Activated naive CD4-positive, alpha-beta T cell treated with anti-CD3 and anti-CD28 coated beads, Interleukin-2, amount 10 ng/mL, durations not matched to agents 7 days and 5 days (primary cell): ENCODE measurements around the gene ATL2.
"Not testable (repeated sequence)": the region's sequence is repeated elsewhere in the genome, so short reads cannot be mapped to it uniquely, and the experiment has no call there.

Experiments used
- CTCF ChIA-PET: fragments of 350-600 bp; sonication (Branson Sonifier 250); formaldehyde crosslinking; loops from one replicate; lab custom pipeline; 2021; ENCODE audit warnings: antibody characterized with exemption; lab: Charles Lee
- DNase-seq: peaks from one replicate; pipeline ENCODE4 v3.0.0-alpha.2; 2020
- H3K27ac Mint-ChIP-seq: one replicate; pipeline ENCODE4 v1.8.0; 2021; ENCODE audit warnings: mild to moderate bottlenecking, moderate library complexity, mixed read lengths
- H3K27me3 Mint-ChIP-seq: one replicate; pipeline ENCODE4 v1.8.0; 2021; ENCODE audit warnings: mild to moderate bottlenecking, mixed read lengths
- H3K36me3 Mint-ChIP-seq: one replicate; pipeline ENCODE4 v1.8.0; 2021; ENCODE audit warnings: mixed read lengths
- H3K4me1 Mint-ChIP-seq: one replicate; pipeline ENCODE4 v1.8.0; 2021; ENCODE audit warnings: mixed read lengths
- H3K4me3 Mint-ChIP-seq: one replicate; pipeline ENCODE4 v1.8.0; 2021; ENCODE audit warnings: mild to moderate bottlenecking, moderate library complexity, mixed read lengths
- H3K9me3 Mint-ChIP-seq: one replicate; pipeline ENCODE4 v1.8.0; 2021; ENCODE audit warnings: mixed read lengths

The ATL2 gene

DNA sequence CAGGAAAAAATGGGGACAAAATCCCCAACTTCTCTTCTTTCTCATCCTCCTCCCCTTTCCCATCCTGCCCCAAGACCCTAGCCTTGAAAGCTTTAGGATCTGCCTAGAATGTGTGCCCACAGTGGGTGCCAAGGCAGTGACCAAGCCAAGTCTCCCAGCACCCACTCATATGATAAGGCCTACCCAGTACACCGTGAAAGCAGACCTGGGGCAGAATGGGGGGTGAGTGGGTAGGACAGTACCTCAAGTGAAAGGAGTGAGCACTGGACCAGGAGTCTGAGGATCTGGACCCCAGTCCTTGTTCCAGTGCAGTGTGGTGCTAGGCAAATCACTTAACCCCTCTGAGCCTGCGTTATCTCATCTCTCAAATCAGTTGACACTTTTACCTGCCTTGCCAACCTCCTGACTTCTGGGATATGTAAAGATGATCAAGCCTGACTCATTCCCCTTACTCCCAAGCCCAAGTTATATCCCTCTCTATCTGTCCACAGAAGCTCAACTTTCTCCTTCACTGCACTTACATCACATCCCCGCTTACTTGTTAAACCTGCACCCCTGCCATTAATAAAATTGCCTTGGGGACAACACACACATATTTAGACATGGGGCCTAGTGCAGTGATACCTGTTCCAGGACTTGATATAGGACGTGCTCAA lies 109.7 kb downstream of the ATL2 start:
- H3K4me3 Mint-ChIP-seq, result no peak overlapping the region
- H3K4me1 Mint-ChIP-seq, result peaks cover 2% of the 10 kb centered on the region
- H3K27me3 Mint-ChIP-seq, result peaks cover 8% of the 10 kb centered on the region
- no peaks in the 10 kb centered on the region for H3K36me3 Mint-ChIP-seq
- no peak for DNase-seq
- no peak overlapping the region for H3K27ac Mint-ChIP-seq
- CTCF ChIA-PET, result no interaction called here
- H3K9me3 Mint-ChIP-seq, result no peaks in the 10 kb centered on the region

DNA sequence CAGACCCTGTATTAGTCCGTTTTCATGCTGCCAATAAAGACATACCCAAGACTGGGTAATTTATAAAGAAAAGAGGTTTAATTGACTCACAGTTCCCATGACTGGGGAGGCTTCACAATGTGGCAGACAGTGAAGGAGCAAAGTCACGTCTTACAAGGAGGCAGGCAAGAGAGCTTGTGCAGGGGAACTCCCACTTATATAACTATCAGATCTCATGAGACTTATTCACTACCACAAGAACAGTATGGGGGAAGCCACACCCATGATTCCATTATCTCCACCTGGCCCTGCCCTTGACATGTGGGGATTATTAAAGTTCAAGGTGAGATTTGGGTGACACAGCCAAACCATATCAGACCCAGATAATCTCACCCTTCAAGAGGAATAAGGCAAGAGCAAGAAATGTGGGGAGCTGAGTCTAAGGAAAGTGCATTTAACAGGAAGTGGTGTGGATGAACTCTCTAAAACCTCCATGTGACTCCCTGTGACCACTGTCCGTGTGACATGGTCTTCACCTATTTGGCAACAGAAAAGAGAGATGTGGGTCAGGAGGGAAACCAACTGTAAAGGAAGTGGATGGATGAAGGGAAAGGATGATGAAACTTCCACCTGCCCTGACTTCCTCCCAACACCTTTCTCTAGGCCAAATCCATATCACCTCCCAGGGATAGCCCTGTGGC lies 110.6 kb downstream of the ATL2 start:
- no peak for DNase-seq
- CTCF ChIA-PET, result no interaction called here
- H3K9me3 Mint-ChIP-seq, result no peaks in the 10 kb centered on the region
- peaks cover 13% of the 10 kb centered on the region for H3K27me3 Mint-ChIP-seq
- no peak overlapping the region for H3K27ac Mint-ChIP-seq
- H3K4me1 Mint-ChIP-seq, result peaks cover 8% of the 10 kb centered on the region
- no peak overlapping the region for H3K4me3 Mint-ChIP-seq
- H3K36me3 Mint-ChIP-seq, result no peaks in the 10 kb centered on the region

DNA sequence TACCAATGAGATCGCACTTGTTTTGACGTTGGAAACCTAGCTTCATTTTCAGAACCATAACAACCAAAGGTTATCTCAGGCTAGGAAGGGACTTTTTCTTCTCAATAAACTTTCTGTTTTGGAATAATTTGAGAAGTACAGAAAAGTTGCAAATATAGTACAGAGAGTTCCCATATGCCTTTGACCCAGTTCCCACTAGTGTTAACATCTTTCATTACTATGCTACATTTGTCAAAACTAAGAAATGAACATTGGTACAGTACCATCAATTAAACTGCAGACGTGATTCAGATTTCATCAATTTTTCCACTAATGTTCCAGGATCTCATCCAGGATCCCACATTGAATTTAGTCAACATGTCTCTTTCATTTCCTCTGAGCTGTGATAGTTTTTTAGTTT lies 111.6 kb downstream of the ATL2 start:
- H3K27ac Mint-ChIP-seq, result no peak overlapping the region
- DNase-seq, result no peak
- H3K27me3 Mint-ChIP-seq, result peaks cover 17% of the 10 kb centered on the region
- CTCF ChIA-PET, result interaction anchor here (0.8 kb wide), 1 partner anchor 14 kb away, joined by 3 read pairs; no protein-coding TSS in a partner anchor
- no peaks in the 10 kb centered on the region for H3K9me3 Mint-ChIP-seq
- H3K4me1 Mint-ChIP-seq, result peaks cover 8% of the 10 kb centered on the region
- H3K36me3 Mint-ChIP-seq, result no peaks in the 10 kb centered on the region
- no peak overlapping the region for H3K4me3 Mint-ChIP-seq

DNA sequence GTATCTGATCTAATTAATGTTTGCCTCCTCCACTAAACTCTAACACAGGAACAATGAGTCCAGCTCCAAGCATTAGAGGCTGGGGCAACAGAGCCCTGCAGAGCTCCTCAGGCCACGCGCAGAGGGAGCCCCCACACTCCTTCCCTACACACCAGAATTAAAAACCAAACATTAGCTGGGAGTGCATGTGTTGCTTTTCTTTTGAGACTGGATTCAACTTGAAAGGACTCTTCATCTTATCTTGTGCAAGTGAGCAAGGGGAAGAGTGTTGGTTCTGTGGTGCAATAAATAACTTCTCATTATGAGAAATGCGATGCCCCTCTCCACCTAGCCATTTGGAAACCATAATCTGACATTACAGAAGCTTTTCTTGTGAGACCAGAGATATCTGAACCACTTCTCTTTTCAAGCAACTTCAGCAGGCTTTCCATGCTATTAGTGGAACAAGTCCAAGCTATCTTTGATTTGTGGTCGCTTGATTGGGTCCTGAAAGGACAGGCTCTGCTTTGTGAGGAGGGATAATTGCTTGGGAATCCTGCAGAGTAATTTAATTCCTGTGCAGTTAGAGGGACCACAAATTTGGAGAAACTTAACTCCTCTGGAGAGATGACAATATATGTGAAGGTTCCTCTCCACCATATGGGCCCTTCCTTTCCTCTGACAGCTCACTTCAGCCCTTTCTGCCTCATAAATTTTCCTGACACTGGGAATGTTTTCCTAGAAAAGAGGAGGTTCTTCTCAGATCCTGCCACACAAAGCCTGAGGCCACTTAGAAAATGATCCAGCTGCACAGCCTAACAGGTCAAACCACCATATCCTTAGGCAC lies 112.5 kb downstream of the ATL2 start:
- no peak for DNase-seq
- CTCF ChIA-PET, result interaction anchor here (1.1 kb wide), 1 partner anchor 244 kb away, joined by 3 read pairs; no protein-coding TSS in a partner anchor
- peaks cover 8% of the 10 kb centered on the region for H3K4me1 Mint-ChIP-seq
- no peaks in the 10 kb centered on the region for H3K36me3 Mint-ChIP-seq
- H3K9me3 Mint-ChIP-seq, result no peaks in the 10 kb centered on the region
- no peak overlapping the region for H3K27ac Mint-ChIP-seq
- H3K27me3 Mint-ChIP-seq, result peaks cover 19% of the 10 kb centered on the region
- no peak overlapping the region for H3K4me3 Mint-ChIP-seq

DNA sequence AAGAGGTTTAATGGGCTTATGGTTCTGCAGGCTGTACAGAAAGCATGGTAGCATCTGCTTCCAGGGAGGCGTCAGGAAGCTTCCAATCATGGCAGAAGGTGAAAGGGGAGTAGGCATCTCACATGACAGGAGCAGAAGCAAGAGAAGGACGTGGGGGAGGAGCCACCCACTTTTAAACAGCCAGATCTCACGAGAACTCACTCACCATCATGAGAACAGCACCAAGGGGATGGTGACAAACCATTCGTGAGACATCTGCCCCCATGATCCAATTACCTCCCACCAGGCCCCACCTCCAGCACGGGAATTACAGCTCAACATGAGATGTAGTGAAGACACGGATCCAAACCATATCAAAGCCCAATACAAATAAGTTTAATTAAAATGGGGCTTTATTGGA lies 113.8 kb downstream of the ATL2 start:
- no peak overlapping the region for H3K4me3 Mint-ChIP-seq
- CTCF ChIA-PET, result interaction anchor here (1.1 kb wide), 1 partner anchor 245 kb away, joined by 3 read pairs; no protein-coding TSS in a partner anchor
- H3K36me3 Mint-ChIP-seq, result no peaks in the 10 kb centered on the region
- DNase-seq, result no peak
- H3K27me3 Mint-ChIP-seq, result peaks cover 22% of the 10 kb centered on the region
- no peak overlapping the region for H3K27ac Mint-ChIP-seq
- no peaks in the 10 kb centered on the region for H3K9me3 Mint-ChIP-seq
- peaks cover 8% of the 10 kb centered on the region for H3K4me1 Mint-ChIP-seq

- no peaks in the 10 kb centered on the region for H3K36me3 Mint-ChIP-seq
- H3K27me3 Mint-ChIP-seq, result peaks cover 22% of the 10 kb centered on the region
- no peaks in the 10 kb centered on the region for H3K9me3 Mint-ChIP-seq
- CTCF ChIA-PET, result no interaction called here
- H3K4me1 Mint-ChIP-seq, result peaks cover 8% of the 10 kb centered on the region
- no peak overlapping the region for H3K27ac Mint-ChIP-seq
- no peak overlapping the region for H3K4me3 Mint-ChIP-seq
- DNase-seq, result no peak
These were observed 114.8 kb downstream of the ATL2 start for GRCh38 chr2:38262069-38262871.

- Mint-ChIP-seq H3K27me3 (peaks cover 22% of the 10 kb centered on the region), H3K27ac (no peak overlapping the region), H3K4me1 (peaks cover 8% of the 10 kb centered on the region), H3K4me3 (no peak overlapping the region), H3K9me3 (no peaks in the 10 kb centered on the region), H3K36me3 (no peaks in the 10 kb centered on the region)
- DNase-seq, result no peak
- CTCF ChIA-PET, result no interaction called here
These were observed 115.5 kb downstream of the ATL2 start for GRCh38 chr2:38261569-38262068.

DNA sequence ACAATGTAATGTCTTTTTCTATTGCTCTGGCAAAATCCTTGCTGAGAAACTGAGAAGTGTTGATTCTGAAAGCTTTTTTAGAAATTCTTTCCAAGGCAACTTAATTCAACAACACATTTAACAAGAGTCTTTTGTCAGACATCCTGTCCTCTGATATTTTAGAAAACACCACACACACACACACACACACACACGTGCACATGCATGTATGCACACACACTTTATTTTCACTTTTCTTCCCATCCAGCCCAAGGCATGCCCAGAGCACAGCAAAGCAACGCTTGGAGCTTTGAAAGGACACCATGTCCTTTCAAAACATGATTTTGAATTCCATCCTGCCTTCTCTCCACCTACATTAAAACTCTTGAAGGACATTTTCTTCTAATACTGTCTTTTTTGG lies 116.1 kb downstream of the ATL2 start:
- DNase-seq, result no peak
- Mint-ChIP-seq H3K27ac (no peak overlapping the region), H3K9me3 (no peaks in the 10 kb centered on the region), H3K4me3 (no peak overlapping the region), H3K27me3 (peaks cover 22% of the 10 kb centered on the region), H3K36me3 (no peaks in the 10 kb centered on the region), H3K4me1 (peaks cover 6% of the 10 kb centered on the region)
- CTCF ChIA-PET, result no interaction called here

DNA sequence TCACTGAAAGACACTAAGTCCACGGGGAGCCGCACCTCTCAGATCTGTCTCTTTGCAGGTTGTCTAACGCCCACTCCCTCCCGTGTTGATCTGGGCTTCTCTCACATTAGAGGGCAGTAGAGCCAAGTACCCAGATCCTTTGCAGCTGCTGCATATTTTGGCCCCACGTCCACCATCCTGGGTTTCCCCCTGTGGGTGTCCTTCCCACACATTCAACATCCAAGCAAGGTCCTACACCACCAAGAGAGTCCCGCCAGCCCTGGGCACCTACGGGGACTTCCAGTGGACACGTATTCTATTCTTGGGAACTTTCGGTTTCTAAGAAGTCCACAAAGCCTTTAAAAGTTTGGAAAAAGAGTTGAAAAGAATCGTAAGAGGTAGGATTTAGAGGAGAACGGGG lies 116.6 kb downstream of the ATL2 start:
- Mint-ChIP-seq H3K36me3 (no peaks in the 10 kb centered on the region), H3K27ac (no peak overlapping the region), H3K9me3 (no peaks in the 10 kb centered on the region), H3K4me3 (no peak overlapping the region), H3K27me3 (peaks cover 22% of the 10 kb centered on the region), H3K4me1 (peaks cover 6% of the 10 kb centered on the region)
- CTCF ChIA-PET, result no interaction called here
- no peak for DNase-seq

DNA sequence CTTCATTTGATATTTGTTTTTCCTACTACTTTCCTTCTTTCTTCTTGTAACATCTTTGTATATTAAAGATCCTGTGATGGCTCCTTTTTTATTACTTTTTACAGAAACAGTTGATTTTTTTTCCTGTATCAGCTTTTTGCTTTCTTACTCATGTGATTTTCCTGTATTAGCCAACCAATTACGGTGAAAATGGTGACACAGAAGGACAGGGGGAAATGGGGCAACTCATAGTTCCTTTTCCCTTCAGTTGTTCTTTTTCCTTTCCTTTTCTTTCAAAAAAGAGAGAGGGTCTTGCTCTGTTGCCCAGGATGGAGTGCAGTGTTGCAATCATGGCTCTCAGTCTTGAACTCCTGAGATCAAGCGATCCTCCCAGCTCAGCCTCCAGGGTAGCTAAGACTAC lies 117.8 kb downstream of the ATL2 start:
- peaks cover 24% of the 10 kb centered on the region for H3K27me3 Mint-ChIP-seq
- CTCF ChIA-PET, result interaction anchor here (1.0 kb wide), 1 partner anchor 27 kb away, joined by 3 read pairs; no protein-coding TSS in a partner anchor
- no peaks in the 10 kb centered on the region for H3K9me3 Mint-ChIP-seq
- H3K36me3 Mint-ChIP-seq, result no peaks in the 10 kb centered on the region
- no peak overlapping the region for H3K27ac Mint-ChIP-seq
- no peak for DNase-seq
- H3K4me3 Mint-ChIP-seq, result no peak overlapping the region
- peaks cover 6% of the 10 kb centered on the region for H3K4me1 Mint-ChIP-seq

- peaks cover 20% of the 10 kb centered on the region for H3K27me3 Mint-ChIP-seq
- H3K9me3 Mint-ChIP-seq, H3K4me3 Mint-ChIP-seq, DNase-seq, H3K27ac Mint-ChIP-seq, H3K36me3 Mint-ChIP-seq, CTCF ChIA-PET, H3K4me1 Mint-ChIP-seq: not testable (repeated sequence)
These were observed 119.4 kb downstream of the ATL2 start for GRCh38 chr2:38257680-38258079.

- no peaks in the 10 kb centered on the region for H3K36me3 Mint-ChIP-seq
- CTCF ChIA-PET, result no interaction called here
These were observed 120.5 kb downstream of the ATL2 start for GRCh38 chr2:38256610-38257009.

GRCh38 chr2:38255211-38255610 lies 121.9 kb downstream of the ATL2 start:
- Mint-ChIP-seq H3K9me3 (no peaks in the 10 kb centered on the region), H3K27ac (no peak overlapping the region), H3K4me1 (no peaks in the 10 kb centered on the region), H3K27me3 (peaks cover 18% of the 10 kb centered on the region), H3K36me3 (no peaks in the 10 kb centered on the region), H3K4me3 (no peak overlapping the region)
- no peak for DNase-seq
- CTCF ChIA-PET, result no interaction called here

More at GRCh38 chr2:38256610-38257009, 120.5 kb downstream of the ATL2 start:
- Mint-ChIP-seq H3K27ac (no peak overlapping the region), H3K27me3 (peaks cover 19% of the 10 kb centered on the region), H3K9me3 (no peaks in the 10 kb centered on the region), H3K4me3 (no peak overlapping the region), H3K4me1 (peaks cover 1% of the 10 kb centered on the region)
- no peak for DNase-seq

DNA sequence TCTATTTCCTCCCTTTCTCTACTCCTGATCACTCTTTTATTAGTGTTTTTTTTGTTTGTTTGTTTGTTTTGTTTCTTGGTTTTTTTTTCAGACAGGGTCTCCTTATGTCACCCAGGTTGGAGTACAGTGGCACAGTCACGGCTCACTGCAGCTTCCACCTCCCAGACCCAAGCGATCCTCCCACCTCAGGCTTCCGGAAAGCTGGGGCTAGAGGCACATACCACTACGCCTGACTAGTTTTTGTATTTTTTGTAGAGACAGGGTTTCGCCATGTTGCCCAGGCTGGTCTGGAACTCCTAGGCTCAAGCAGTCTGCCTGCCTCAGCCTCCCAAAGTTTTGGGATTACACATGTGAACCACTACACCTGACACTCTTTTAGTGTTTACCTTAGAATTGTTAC lies 122.3 kb downstream of the ATL2 start:
- Mint-ChIP-seq H3K27ac (no peak overlapping the region), H3K9me3 (no peaks in the 10 kb centered on the region), H3K36me3 (no peaks in the 10 kb centered on the region), H3K4me3 (no peak overlapping the region), H3K4me1 (no peaks in the 10 kb centered on the region), H3K27me3 (peaks cover 18% of the 10 kb centered on the region)
- CTCF ChIA-PET, result no interaction called here
- DNase-seq, result no peak
